Tibial nerve (tissue), 4 donors: Measurements from ENCODE around the gene SLC6A6. TPM values are rescaled to one million over a fixed set of nuclear protein-coding genes. Genes with fewer than 3 reads are reported as not detected.

ENCODE experiments used
- DNase-seq, 2 donors: peaks; one replicate each; pipeline ENCODE4 v3.0.0-alpha.2; 2019; ENCODE audit warnings: low spot score in 2 of 2
- H3K27ac ChIP-seq, 4 donors: fragments of 200-600 bp; sonication (generic) in 3 of 4; one replicate each; pipeline ENCODE4 v1.5.1; 2017 to 2019; ENCODE audit warnings: mild to moderate bottlenecking in 1 of 4
- H3K27me3 ChIP-seq, 2 donors: fragments of 200-600 bp; sonication (generic) in 1 of 2; one replicate each; pipeline versions ENCODE4 v1.5.1 to v1.6.0; 2017 to 2019
- H3K36me3 ChIP-seq, 3 donors: fragments of 200-600 bp; sonication (generic); one replicate each; pipeline ENCODE4 v1.5.1; 2018 to 2019
- H3K4me1 ChIP-seq, 4 donors: fragments of 200-600 bp; sonication (generic) in 3 of 4; one replicate each; pipeline ENCODE4 v1.5.1; 2017 to 2019
- H3K4me3 ChIP-seq, 4 donors: fragments of 200-600 bp; sonication (generic) in 3 of 4; one replicate each; pipeline ENCODE4 v1.5.1; 2017 to 2019; ENCODE audit warnings: mild to moderate bottlenecking in 1 of 4, moderate library complexity in 1 of 4
- H3K9me3 ChIP-seq, 4 donors: fragments of 200-600 bp; sonication (generic) in 3 of 4; one replicate each; pipeline ENCODE4 v1.5.1; 2017 to 2019
- CTCF ChIP-seq, 5 experiments: fragments of 200-600 bp in 3 of 5; fragments of 450-650 bp in 2 of 5; sonication (generic) in 3 of 5; IDR thresholded peaks; one replicate each; pipeline ENCODE4 v1.5.1; 2016 to 2019; ENCODE audit warnings: antibody characterized with exemption in 5 of 5, mild to moderate bottlenecking in 3 of 5, moderate library complexity in 2 of 5
- EP300 ChIP-seq, 2 donors: sonication (generic); formaldehyde crosslinking; IDR thresholded peaks; one replicate each; pipeline ENCODE4 v1.6.1; 2017; ENCODE audit warnings: antibody characterized with exemption in 2 of 2, mild to moderate bottlenecking in 1 of 2
- POLR2A ChIP-seq, 2 donors: fragments of 450-650 bp; IDR thresholded peaks; one replicate each; pipeline ENCODE4 v1.6.1; 2017; ENCODE audit warnings: antibody characterized with exemption in 2 of 2, mild to moderate bottlenecking in 2 of 2, moderate library complexity in 2 of 2
- WGBS, 2 donors: methylation state at CpG; one replicate each; pipeline ENCODE4 v1.1.5; 2018; 5-methylcytosine and 5-hydroxymethylcytosine counted together
- total RNA-seq, 4 donors: library from RNA; depleted of rRNA; stranded (reverse); fragments of >200 nt; gene quantifications; one replicate each; pipeline ENCODE4 v1.1.0, GENCODE V29; 2016

The SLC6A6 gene
- total RNA-seq, 4 donors from 2014 or later = 11.8 to 24.9 (median 13.5) TPM

- H3K4me1 ChIP-seq = peaks cover 0 to 41% (median 23%) of the 10 kb centered on the region in 4 donors
- H3K27me3 ChIP-seq = no peaks in the 10 kb centered on the region
- peak overlapping the region; percentile 62 to 74 (median 68) for H3K4me3 ChIP-seq
- 38 to 39% methylated on average over 3 of the region's 3 CpGs for WGBS, 2 donors
- no peak for DNase-seq
- no peaks in the 10 kb centered on the region for H3K9me3 ChIP-seq
- peak overlapping the region in 1 of 4 donors; percentile 91 for H3K27ac ChIP-seq
- no peaks in the 10 kb centered on the region for H3K36me3 ChIP-seq
- no peak for TF ChIP-seq EP300 (IDR thresholded peaks at IDR 0.05)
- no peak for TF ChIP-seq CTCF (IDR thresholded peaks at IDR 0.05)
- TF ChIP-seq POLR2A (IDR thresholded peaks at IDR 0.05) = no peak
Measured at GRCh38 chr3:14404186-14404585, 1.8 kb downstream of the SLC6A6 start.

GRCh38 chr3:14404631-14405359, 2.4 kb downstream of the SLC6A6 start:
- Histone ChIP-seq H3K36me3 (no peaks in the 10 kb centered on the region), H3K9me3 (no peaks in the 10 kb centered on the region), H3K4me3 (peak overlapping the region in 2 of 4 donors; percentile 72 to 74), H3K27me3 (no peaks in the 10 kb centered on the region), H3K27ac (peak overlapping the region in 1 of 4 donors; percentile 91), H3K4me1 (peaks cover 0 to 41% (median 23%) of the 10 kb centered on the region in 4 donors)
- WGBS, 2 donors = 76 to 84% methylated on average over 11 of the region's 11 CpGs
- no peak for TF ChIP-seq POLR2A (IDR thresholded peaks at IDR 0.05)
- no peak for TF ChIP-seq EP300 (IDR thresholded peaks at IDR 0.05)
- no peak for TF ChIP-seq CTCF (IDR thresholded peaks at IDR 0.05)
- no peak for DNase-seq

GRCh38 chr3:14405360-14406238, 3.2 kb downstream of the SLC6A6 start:
- no peak overlapping the region for H3K27ac ChIP-seq
- peaks cover 0 to 41% (median 23%) of the 10 kb centered on the region in 4 donors for H3K4me1 ChIP-seq
- H3K27me3 ChIP-seq = no peaks in the 10 kb centered on the region
- no peaks in the 10 kb centered on the region for H3K36me3 ChIP-seq
- TF ChIP-seq CTCF (IDR thresholded peaks at IDR 0.05) (no peak), POLR2A (IDR thresholded peaks at IDR 0.05) (no peak), EP300 (IDR thresholded peaks at IDR 0.05) (no peak)
- 69 to 73% methylated on average over 10 of the region's 10 CpGs for WGBS, 2 donors
- no peak overlapping the region for H3K4me3 ChIP-seq
- no peaks in the 10 kb centered on the region for H3K9me3 ChIP-seq
- DNase-seq = no peak

- H3K27me3 ChIP-seq = no peaks in the 10 kb centered on the region
- H3K27ac ChIP-seq = no peak overlapping the region
- DNase-seq = no peak
- no peaks in the 10 kb centered on the region for H3K9me3 ChIP-seq
- H3K36me3 ChIP-seq = peaks cover 0 to 4% (median 0%) of the 10 kb centered on the region in 3 donors
- no peak overlapping the region for H3K4me3 ChIP-seq
- no peak for TF ChIP-seq POLR2A (IDR thresholded peaks at IDR 0.05)
- no peak for TF ChIP-seq CTCF (IDR thresholded peaks at IDR 0.05)
- no peak for TF ChIP-seq EP300 (IDR thresholded peaks at IDR 0.05)
- 76 to 79% methylated on average over 5 of the region's 5 CpGs for WGBS, 2 donors
- peaks cover 0 to 41% (median 23%) of the 10 kb centered on the region in 4 donors for H3K4me1 ChIP-seq
Measured at GRCh38 chr3:14406336-14406735, 3.9 kb downstream of the SLC6A6 start.

- 80% methylated on average over 3 of the region's 3 CpGs for WGBS, 2 donors
- Histone ChIP-seq H3K27me3 (no peaks in the 10 kb centered on the region), H3K4me3 (no peak overlapping the region), H3K36me3 (peaks cover 0 to 5% (median 0%) of the 10 kb centered on the region in 3 donors), H3K4me1 (peaks cover 0 to 41% (median 23%) of the 10 kb centered on the region in 4 donors), H3K27ac (no peak overlapping the region), H3K9me3 (no peaks in the 10 kb centered on the region)
- TF ChIP-seq POLR2A (IDR thresholded peaks at IDR 0.05) (no peak), CTCF (IDR thresholded peaks at IDR 0.05) (no peak), EP300 (IDR thresholded peaks at IDR 0.05) (no peak)
- DNase-seq = no peak
Measured at GRCh38 chr3:14406766-14407165, 4.4 kb downstream of the SLC6A6 start.
